Measurements from ENCODE around the gene SPATA19.

GRCh38 chr11:133824593-133824992 is 20.7 kb downstream of the SPATA19 start:
- TF ChIP-seq CTCF (IDR thresholded peaks at IDR 0.05) (no peak), ZFX (IDR thresholded peaks at IDR 0.05; ENCODE audit: borderline replicate concordance) (no peak)
